LHCN-M2 (cell line): Measurements from ENCODE around the gene MPZL1. TPM values are rescaled to one million over a fixed set of nuclear protein-coding genes. Genes with fewer than 3 reads are reported as not detected.

Experiments
- DNase-seq: peaks from one replicate; pipeline ENCODE4 v3.0.0-alpha.2; 2012; ENCODE audit warnings: low read depth
- total RNA-seq: library from RNA; depleted of rRNA; stranded (reverse); fragments of >200 nt; gene quantifications from 2 replicates; pipeline ENCODE4 v1.2.3, GENCODE V29; 2014

MPZL1 gene
- total RNA-seq, 1 experiment from 2014 or later: 63.3 TPM

DNA sequence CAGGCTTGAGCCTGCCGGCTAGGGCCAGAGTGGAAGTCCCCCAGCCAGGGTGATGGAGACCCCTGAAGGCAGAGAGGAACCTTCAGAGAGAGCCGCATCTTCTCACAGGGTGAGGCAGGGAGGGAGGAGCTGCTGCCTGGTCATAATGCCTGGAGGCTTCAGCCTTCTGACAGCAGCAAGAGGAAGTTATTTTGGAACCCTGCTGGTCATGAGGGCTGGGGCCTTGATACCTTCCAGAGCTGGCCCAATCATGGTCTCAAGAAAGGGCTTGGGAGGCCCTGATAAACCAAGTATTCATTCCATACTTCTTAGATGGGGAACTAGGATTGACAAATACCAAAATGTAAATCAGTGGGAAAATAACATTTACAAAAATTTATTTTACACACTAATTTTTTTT is 26.6 kb upstream of the MPZL1 start:
- no peak for DNase-seq

- no peak for DNase-seq
Measured at GRCh38 chr1:167695756-167696561, 25.8 kb upstream of the MPZL1 start.

DNA sequence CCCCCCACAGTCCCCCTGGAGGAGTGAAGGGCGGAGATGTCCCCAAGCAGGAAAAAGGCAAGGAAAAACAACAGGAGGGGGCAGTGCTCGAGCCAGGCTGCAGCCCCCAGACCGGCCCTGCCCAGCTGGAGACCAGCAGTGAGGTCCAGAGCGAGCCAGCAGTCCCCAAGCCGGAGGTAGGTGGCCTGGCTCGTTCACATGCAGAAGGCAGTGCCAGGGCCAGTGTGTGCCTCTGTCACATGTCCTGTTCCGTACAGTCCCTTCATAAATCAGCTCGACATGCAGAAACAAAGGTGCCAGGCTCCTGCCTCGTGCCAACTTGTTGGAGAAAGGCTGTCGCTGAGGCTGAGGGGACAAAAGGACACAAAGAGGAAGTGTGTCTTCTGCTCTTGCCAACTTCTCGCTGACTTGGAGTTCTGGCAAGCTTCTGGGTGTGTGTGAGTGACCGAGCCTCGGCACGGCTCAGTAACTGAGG is 24.1 kb upstream of the MPZL1 start:
- DNase-seq: no peak

DNA sequence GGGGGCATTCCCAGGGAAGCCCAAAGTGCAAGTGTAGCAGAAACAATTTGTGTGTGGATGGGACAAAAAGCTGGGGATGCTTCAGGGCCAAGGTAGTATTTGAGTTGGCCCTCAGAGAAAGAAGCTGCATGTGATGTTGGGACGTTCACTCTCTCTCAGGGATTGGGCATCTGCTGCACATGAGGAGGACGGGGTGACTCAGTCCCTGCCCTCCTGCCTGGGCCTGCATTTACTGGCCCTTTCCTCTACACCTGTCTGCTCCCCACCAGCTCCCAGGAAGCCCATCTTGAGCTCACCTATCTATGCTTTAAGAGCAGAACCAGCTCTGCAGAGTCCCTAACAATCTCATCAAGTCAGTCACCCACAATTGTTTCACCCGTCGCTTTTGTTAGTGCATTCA is 23.5 kb upstream of the MPZL1 start:
- DNase-seq: no peak

GRCh38 chr1:167701510-167701909 is 20.3 kb upstream of the MPZL1 start:
- DNase-seq: no peak

DNA sequence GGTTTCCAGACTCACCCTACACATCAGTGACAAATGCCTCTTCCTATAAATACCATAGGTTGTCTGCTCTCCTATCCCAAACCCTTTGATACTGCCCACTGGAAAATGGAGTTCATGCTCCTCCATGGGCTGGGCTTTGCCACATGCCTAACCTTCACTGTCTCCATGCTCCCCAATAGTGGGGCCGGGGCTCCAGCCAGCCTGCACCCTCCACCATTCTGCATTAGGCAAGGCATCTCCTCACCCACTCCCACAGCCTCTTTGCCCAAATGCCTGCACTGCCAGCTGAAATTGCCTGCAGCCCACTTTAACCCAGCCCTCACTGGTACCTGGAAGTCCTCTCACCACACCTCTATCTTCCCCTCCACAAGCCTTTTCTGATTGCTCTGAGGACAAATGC is 18.2 kb upstream of the MPZL1 start:
- DNase-seq: no peak

DNA sequence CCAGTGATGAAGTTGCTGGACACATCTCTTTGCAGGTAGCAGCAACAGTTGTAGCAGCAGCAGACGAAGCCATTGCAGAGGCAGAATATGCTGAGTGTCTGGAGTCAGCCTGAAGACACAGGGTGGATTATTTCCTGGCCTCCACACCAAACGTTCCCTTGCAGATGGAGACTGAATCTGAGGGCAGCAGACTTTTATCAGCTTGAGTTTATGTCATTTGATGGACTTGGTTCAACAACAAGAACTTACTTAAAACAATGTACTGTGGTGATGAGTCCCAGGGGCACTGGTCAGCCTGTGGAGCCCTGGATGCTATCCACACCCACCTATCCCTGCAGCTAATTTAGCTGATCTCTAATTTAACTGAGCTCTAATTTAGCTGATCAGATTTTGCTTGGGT is 17.1 kb upstream of the MPZL1 start:
- DNase-seq: no peak

- no peak for DNase-seq
Measured at GRCh38 chr1:167705250-167705649, 16.5 kb upstream of the MPZL1 start.

GRCh38 chr1:167706363-167706762 is 15.4 kb upstream of the MPZL1 start:
- no peak for DNase-seq

- DNase-seq: no peak
Measured at GRCh38 chr1:167706931-167707877, 14.6 kb upstream of the MPZL1 start.

- DNase-seq: no peak
Measured at GRCh38 chr1:167707942-167708341, 13.8 kb upstream of the MPZL1 start.

DNA sequence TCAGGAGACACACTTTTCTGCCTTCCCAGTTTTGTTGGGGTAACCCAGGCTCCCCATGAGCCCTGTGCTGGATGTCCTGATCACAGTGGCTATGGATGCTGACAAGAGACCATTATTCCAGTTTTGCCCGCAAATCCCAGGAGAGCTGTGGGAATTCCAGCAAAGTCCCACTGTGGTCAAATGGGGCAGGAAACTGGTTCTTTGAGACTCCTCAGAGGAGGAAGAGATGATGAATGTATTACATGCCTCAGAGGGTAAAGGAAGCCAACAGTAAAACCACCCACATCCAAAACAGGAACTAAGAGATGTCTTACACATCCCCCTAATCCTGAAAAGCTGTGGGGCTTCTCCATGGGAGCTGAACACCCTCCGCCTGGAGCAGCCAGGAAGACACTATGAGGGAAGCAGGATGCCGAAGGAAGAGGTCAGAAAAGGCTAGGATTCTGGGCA is 12.8 kb upstream of the MPZL1 start:
- DNase-seq: peak; percentile 82

GRCh38 chr1:167710836-167711235 is 10.9 kb upstream of the MPZL1 start:
- no peak for DNase-seq

GRCh38 chr1:167711797-167712196 is 10.0 kb upstream of the MPZL1 start:
- no peak for DNase-seq

GRCh38 chr1:167713330-167714081 is 8.3 kb upstream of the MPZL1 start:
- no peak for DNase-seq

DNA sequence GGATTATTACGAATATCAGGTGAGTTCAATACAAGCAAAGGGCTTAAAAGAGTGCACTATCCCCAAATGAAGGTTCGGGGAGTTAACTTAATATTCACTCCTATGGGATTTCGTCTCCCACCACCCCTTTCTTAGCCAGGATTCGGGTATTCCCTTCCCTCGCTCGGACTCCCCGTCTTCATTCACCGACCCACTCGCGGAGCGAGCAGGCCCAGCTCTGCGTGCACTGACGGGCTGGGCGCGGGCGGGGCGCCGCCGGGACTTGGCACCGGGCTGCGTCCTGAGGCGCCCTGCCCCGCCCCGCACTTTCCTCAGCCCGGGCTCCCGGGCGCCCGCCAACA is 7.7 kb upstream of the MPZL1 start:
- no peak for DNase-seq

- peak; percentile 83 for DNase-seq
Measured at GRCh38 chr1:167714439-167715156, 7.2 kb upstream of the MPZL1 start.

- peak; percentile 82 for DNase-seq
Measured at GRCh38 chr1:167715157-167715999, 6.4 kb upstream of the MPZL1 start.

DNA sequence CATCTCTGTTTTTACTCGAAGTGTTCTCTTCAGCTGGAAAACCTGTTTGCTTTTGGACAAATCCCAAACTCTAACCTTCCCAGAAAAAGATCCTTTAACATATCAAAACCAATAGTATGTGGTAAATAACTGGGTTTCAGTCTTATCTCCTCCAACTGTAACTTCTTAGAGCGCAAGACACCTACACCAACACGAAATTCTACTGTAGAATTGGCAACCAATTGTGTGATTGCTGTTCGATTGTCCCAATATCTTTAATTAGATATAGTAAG is 5.8 kb upstream of the MPZL1 start:
- peak; percentile 7 for DNase-seq

DNA sequence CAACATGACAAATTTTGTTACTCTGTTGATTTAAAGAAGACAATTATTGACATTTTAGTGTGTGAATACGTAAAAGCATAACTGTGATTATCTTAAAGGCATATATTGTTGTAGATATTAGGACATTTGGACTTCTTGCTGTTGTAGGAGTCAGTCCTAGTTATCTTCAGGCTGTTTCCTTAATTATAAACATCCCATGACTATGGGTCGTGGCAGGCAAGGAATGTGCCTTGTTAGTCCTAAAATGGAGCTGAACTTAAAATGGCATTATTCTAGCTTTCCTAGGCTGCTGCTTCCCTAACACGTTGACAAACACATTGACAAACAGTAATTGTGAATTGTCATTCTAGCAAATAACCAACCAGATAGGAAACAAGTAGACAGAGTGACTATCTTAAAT is 4.4 kb upstream of the MPZL1 start:
- DNase-seq: no peak
